Inflammatory macrophage treated with lipopolysaccharide for 4 hours (primary cell): Measurements from ENCODE around the gene CFAP210.

Source experiments
- DNase-seq: peaks from one replicate; pipeline ENCODE4 v3.0.0-alpha.2; 2020

Gene CFAP210

GRCh38 chr2:169694113-169694893, at the start of gene CFAP210, which contains the start of gene PHOSPHO2:
Gene CFAP210, minus strand, starts transcription at chr2:169694405. Its CDS starts 78 bp downstream, at chr2:169694327.
Gene PHOSPHO2, plus strand, starts transcription at chr2:169694469. Its CDS starts 6,503 bp downstream, at chr2:169700972.
- peak; percentile 98 for DNase-seq

GRCh38 chr2:169743549-169743948, 49.3 kb upstream of the CFAP210 start:
- no peak for DNase-seq

- DNase-seq: no peak
Measured at GRCh38 chr2:169739351-169739750, 45.1 kb upstream of the CFAP210 start.

- no peak for DNase-seq
Measured at GRCh38 chr2:169738566-169739229, 44.5 kb upstream of the CFAP210 start.

- no peak for DNase-seq
Measured at GRCh38 chr2:169736902-169737301, 42.7 kb upstream of the CFAP210 start.

GRCh38 chr2:169735623-169736022, 41.4 kb upstream of the CFAP210 start:
- no peak for DNase-seq

- no peak for DNase-seq
Measured at GRCh38 chr2:169734169-169734847, 40.1 kb upstream of the CFAP210 start.

- DNase-seq: no peak
Measured at GRCh38 chr2:169732583-169733358, 38.6 kb upstream of the CFAP210 start.

- no peak for DNase-seq
Measured at GRCh38 chr2:169732075-169732474, 37.9 kb upstream of the CFAP210 start.

- no peak for DNase-seq
Measured at GRCh38 chr2:169729274-169729605, 35.0 kb upstream of the CFAP210 start.

GRCh38 chr2:169727065-169727464, 32.9 kb upstream of the CFAP210 start:
- no peak for DNase-seq

- no peak for DNase-seq
Measured at GRCh38 chr2:169721016-169721415, 26.8 kb upstream of the CFAP210 start.

GRCh38 chr2:169718930-169719504, 24.8 kb upstream of the CFAP210 start:
- DNase-seq: no peak

GRCh38 chr2:169717691-169718063, 23.5 kb upstream of the CFAP210 start:
- DNase-seq: no peak

GRCh38 chr2:169716938-169717690, 22.9 kb upstream of the CFAP210 start:
- DNase-seq: no peak

GRCh38 chr2:169716238-169716886, 22.2 kb upstream of the CFAP210 start:
- no peak for DNase-seq

- DNase-seq: no peak
Measured at GRCh38 chr2:169715379-169716237, 21.4 kb upstream of the CFAP210 start.

GRCh38 chr2:169714699-169715098, 20.5 kb upstream of the CFAP210 start:
- DNase-seq: no peak

GRCh38 chr2:169713331-169713730, 19.1 kb upstream of the CFAP210 start:
- no peak for DNase-seq

GRCh38 chr2:169712791-169713227, 18.6 kb upstream of the CFAP210 start:
- no peak for DNase-seq
